ENCODE measurements around the gene DLGAP1. TPM values are rescaled to one million over a fixed set of nuclear protein-coding genes. Genes with fewer than 3 reads are reported as not detected.

The DLGAP1 gene
- total and polyA plus RNA-seq, 2 of the 13 experiments (the other 11 are each of a cell fraction or from before 2014, with no cell fraction given) = 0.01 TPM; not detected in 1

DNA sequence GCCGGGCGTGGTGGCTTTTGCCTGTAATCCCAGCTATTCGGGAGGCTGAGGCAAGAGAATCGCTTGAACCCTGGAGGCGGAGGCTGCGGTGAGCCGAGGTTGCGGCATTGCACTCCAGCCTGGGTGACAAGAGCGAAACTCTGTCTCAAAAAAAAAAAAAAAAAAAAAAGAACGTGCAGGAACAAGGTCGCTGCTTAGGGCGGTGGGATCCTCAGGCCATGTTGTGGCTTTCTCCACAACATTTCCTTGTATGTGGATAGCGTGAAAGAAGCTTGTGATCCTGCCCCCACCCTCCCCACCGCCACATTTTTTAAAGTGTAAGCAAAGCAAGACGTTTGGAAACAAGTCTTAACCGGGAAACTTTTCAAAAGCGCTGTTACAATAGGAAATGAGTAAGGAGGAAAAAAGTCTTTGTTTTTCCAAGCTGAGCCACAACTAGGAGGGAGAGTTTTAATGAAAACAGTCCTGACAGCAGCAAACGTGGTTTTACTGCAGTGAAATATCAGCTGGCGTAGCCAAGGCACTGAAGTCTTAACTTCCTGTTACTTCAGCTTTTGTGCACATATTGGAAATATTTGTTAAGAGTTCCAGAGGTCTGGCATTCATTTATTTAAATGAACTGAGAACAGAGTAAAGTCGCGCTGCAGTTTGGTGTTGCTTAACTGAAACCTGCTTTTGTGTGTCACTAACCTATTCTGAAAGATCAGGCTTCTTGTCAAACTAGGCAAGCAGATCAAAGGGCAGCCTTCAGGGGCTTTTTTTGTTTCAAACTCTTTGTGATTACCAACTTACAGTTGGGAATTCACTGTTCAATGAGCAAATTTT lies 1001.4 kb downstream of the DLGAP1 start (continued):
- TF ChIP-seq HMGXB4 (CRISPR knock-in tag; IDR thresholded peaks at IDR 0.05; ENCODE audit: borderline replicate concordance in 1 of 2, low read depth in 1 of 2) = peak in 1 of 2 experiments; percentile 34; a peak in 1 of 4 replicates
- peak; percentile 69; the same call in 1 of the 2 replicates for TF ChIP-seq NCOR1 (IDR thresholded peaks at IDR 0.05; ENCODE audit: borderline replicate concordance, low read length)
- no peak for TF ChIP-seq IKZF1 (IDR thresholded peaks at IDR 0.05)
- TF ChIP-seq KDM2A (CRISPR knock-in tag; IDR thresholded peaks at IDR 0.05; ENCODE audit: borderline replicate concordance, low read depth) = no peak
- no peak for TF ChIP-seq RNF219 (CRISPR knock-in tag; IDR thresholded peaks at IDR 0.05)
- TF ChIP-seq ZNF121 (CRISPR knock-in tag; IDR thresholded peaks at IDR 0.05) = no peak
- no peak for TF ChIP-seq ZNF7 (CRISPR knock-in tag; IDR thresholded peaks at IDR 0.05)
- TF ChIP-seq, protein P1, sequence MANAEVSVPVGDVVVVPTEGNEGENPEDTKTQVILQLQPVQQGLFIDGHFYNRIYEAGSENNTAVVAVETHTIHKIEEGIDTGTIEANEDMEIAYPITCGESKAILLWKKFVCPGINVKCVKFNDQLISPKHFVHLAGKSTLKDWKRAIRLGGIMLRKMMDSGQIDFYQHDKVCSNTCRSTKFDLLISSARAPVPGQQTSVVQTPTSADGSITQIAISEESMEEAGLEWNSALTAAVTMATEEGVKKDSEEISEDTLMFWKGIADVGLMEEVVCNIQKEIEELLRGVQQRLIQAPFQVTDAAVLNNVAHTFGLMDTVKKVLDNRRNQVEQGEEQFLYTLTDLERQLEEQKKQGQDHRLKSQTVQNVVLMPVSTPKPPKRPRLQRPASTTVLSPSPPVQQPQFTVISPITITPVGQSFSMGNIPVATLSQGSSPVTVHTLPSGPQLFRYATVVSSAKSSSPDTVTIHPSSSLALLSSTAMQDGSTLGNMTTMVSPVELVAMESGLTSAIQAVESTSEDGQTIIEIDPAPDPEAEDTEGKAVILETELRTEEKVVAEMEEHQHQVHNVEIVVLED (CRISPR knock-in tag; IDR thresholded peaks at IDR 0.05; ENCODE audit: borderline replicate concordance) = no peak
- TF ChIP-seq ZNF574 (CRISPR knock-in tag; IDR thresholded peaks at IDR 0.05) = no peak
- TF ChIP-seq MTF1 (CRISPR knock-in tag; IDR thresholded peaks at IDR 0.05) = no peak
- TF ChIP-seq ZNF780A (CRISPR knock-in tag; IDR thresholded peaks at IDR 0.05) = no peak
- TF ChIP-seq ZNF326 (CRISPR knock-in tag; IDR thresholded peaks at IDR 0.05; ENCODE audit: borderline replicate concordance) = no peak
- TF ChIP-seq IRX3 (CRISPR knock-in tag; IDR thresholded peaks at IDR 0.05; ENCODE audit: borderline replicate concordance, low read depth) = no peak
- TF ChIP-seq NCOA1 (CRISPR knock-in tag; IDR thresholded peaks at IDR 0.05) = no peak
- TF ChIP-seq, protein P2, sequence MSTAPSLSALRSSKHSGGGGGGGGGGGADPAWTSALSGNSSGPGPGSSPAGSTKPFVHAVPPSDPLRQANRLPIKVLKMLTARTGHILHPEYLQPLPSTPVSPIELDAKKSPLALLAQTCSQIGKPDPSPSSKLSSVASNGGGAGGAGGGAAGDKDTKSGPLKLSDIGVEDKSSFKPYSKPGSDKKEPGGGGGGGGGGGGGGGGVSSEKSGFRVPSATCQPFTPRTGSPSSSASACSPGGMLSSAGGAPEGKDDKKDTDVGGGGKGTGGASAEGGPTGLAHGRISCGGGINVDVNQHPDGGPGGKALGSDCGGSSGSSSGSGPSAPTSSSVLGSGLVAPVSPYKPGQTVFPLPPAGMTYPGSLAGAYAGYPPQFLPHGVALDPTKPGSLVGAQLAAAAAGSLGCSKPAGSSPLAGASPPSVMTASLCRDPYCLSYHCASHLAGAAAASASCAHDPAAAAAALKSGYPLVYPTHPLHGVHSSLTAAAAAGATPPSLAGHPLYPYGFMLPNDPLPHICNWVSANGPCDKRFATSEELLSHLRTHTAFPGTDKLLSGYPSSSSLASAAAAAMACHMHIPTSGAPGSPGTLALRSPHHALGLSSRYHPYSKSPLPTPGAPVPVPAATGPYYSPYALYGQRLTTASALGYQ (CRISPR knock-in tag; IDR thresholded peaks at IDR 0.05) = no peak; the same call in 1 of the 2 replicates
- no peak for TF ChIP-seq NFATC3 (CRISPR knock-in tag; IDR thresholded peaks at IDR 0.05)
- peak; percentile 32; the same call in 1 of the 2 replicates for TF ChIP-seq IRF2 (CRISPR knock-in tag; IDR thresholded peaks at IDR 0.05)
- TF ChIP-seq TBX3 (IDR thresholded peaks at IDR 0.05; ENCODE audit: borderline replicate concordance) = no peak

All from HepG2 (cell line).